GM18508 (cell line): ENCODE measurements around the gene CAPZB.
"Not testable (repeated sequence)": the region's sequence is repeated elsewhere in the genome, so short reads cannot be mapped to it uniquely, and the experiment has no call there.

ENCODE experiments used
- ATAC-seq: cut with Tn5 transposase; IDR thresholded peaks from one replicate; pipeline ENCODE4 v1.9.1; 2021; ENCODE audit warnings: moderate number of reproducible peaks; ENCODE audit not compliant: insufficient read depth, unreplicated experiment

Gene CAPZB

GRCh38 chr1:19485362-19486187 lies at the start of gene CAPZB:
TSS of gene CAPZB (minus strand) at chr1:19485539. CDS start at chr1:19485438, 101 bp downstream.
- no peak for ATAC-seq

GRCh38 chr1:19534281-19534680 lies 48.9 kb upstream of the CAPZB start:
- no peak for ATAC-seq

- ATAC-seq, result no peak
Measured at GRCh38 chr1:19533626-19534025, 48.3 kb upstream of the CAPZB start.

DNA sequence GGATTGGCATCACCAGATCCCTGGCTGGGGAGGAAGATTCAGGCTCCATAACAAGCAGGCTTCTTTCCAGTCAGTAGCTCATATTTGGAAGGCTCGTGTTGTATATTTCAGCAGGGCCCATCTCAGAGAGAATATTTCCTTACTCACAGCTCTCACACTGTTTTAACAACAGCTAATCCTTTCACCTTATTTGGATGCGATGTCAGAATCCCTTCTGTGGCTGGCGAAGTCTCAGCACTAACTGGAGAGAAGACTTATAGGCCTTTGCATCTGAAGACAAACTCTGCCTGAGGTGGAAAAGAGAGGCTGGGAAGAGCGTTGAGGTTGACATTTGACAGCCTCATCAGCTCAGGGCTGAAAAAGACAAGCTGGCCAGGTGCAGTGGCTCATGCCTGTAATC lies 47.2 kb upstream of the CAPZB start:
- no peak for ATAC-seq

DNA sequence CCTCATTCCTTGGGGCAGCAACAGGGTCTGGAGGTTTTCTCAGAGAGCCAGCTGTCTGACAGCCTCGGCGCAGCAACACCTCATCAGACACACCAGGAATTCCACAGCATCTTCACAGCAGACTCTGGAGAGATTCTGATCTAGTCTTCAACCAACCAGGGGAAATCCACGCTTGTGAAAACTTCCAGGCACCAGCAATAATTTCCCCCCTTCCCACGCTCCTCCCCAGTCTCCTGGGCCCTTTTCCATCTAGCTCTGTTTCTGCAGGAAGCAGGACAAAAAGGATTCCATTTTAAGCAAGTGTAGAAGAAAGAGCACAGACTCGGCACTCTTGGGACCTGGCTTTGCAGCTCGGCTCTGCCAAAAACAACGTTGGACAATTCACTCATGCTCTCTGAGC lies 44.3 kb upstream of the CAPZB start:
- ATAC-seq, result no peak

GRCh38 chr1:19528438-19528837 lies 43.1 kb upstream of the CAPZB start:
- no peak for ATAC-seq

DNA sequence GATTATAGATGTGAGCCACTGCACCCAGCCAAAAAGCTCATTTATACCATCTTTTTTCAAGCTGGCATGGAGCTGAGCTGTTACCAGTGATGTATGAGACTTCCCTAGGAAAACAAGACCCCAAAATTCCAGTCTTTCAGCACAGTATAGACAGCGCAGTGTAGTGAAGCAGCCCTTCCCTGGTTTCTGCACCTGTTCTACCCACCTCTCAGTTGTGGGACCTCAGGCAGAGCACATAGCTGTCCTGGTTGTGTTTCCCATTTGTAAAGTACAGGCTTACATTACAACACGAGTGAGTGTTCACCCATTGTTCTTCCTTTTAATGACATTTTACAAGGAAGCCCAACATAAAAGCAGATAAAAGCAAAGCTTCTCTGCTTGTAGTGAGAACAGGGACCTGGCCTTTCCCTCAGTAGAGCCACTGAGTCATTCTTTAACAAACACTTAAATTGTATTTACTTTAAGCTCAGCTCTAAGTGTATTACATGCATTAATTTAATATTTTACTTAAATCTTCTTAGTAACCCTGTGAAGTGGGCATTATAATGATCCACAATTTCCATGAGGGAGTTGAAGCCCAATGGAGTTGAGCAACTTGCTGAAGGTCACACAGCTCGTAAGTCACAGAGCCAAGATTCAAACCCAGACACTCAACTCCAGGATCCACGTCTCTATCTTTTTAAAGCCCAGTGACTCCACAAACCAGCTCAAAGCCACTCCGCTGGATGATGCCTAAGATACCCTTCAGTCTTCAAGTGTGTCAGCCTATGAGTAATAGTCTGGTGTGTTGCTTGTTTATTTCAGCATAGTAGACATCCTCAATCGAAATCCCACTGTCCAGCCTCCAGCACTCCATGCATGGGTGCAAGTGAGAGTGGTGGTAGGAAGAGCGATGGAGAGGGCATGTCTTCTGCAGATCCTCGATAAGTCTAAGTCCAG lies 40.5 kb upstream of the CAPZB start:
- ATAC-seq, result no peak

DNA sequence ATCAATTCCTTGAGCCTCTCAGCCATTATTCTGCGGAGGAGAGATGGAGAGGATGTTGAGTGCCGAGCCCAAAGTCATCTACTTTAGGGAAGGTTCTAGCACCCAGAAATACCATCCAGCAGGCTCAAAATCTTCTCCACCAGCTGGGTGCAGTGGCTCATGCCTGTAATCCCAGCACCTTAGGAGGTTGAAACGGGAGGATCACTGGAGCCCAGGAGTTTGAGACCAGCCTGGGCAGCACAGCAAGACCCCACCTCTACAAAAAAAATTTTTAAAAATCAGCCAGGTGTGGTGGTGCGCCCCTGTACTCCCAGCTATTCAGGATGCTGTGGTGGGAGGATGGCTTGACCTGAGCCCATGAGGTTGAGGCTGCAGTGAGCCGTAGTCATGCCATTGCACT lies 39.5 kb upstream of the CAPZB start:
- ATAC-seq, result no peak

- not testable (repeated sequence) for ATAC-seq
Measured at GRCh38 chr1:19522570-19522969, 37.2 kb upstream of the CAPZB start.

DNA sequence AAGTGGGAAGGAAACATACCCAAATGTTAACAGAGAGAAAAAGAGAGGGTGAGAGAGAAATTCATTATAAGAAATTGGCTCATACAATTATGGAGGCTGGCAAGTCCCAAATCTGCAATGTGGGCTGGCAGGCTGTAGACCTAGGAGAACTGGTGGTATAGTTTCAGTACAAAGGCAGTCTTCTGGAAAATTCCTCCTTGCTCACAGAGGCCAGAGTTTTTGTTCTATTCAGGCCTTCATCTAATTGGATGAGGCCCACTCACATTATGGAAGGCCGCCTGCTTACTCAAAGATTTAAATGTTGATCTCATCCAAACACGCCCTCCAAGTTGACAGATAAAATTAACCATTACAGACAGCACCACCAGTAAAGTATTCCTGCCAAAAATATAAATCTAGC lies 36.1 kb upstream of the CAPZB start:
- ATAC-seq, result no peak

DNA sequence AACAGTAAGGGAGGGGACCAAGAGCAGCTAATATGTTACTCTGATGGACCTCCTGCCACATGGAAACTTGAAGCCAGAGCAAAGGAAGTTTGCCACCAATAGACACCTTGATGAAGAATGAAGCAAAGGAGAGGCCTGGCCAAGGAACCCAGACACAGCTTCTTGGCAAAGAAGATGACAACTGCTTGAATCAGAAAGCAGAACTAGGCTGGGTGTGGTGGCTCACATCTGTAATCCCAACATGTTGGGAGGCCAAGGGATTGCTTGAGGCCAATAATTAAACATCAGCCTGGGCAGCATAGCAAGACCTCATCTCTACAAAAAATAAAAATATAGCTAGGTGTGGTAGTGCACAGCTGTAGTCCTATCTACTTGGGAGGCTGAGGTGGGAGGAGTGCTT lies 31.7 kb upstream of the CAPZB start:
- no peak for ATAC-seq

- no peak for ATAC-seq
Measured at GRCh38 chr1:19515201-19515600, 29.9 kb upstream of the CAPZB start.

DNA sequence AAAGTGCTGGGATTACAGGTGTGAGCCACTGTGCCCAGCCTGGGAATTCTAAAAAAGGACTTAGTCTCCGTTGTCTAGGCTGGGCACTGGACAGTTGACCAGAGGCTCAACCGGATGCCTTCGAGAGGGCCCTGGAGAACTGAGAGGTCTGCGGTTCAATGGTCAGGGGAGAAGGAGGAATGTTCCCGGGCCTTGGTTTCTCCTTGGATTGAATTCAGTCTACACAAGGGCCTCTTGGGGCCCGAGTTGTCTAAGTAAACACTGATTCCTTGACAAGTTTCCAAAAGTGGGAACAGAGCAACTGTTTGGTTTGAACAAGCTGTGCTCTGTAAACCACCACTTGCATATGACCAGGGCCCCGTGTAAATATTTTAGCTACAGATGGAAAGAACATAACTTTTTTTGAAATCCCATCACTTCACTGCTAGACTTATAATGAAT lies 29.1 kb upstream of the CAPZB start:
- no peak for ATAC-seq

- no peak for ATAC-seq
Measured at GRCh38 chr1:19512545-19512944, 27.2 kb upstream of the CAPZB start.

DNA sequence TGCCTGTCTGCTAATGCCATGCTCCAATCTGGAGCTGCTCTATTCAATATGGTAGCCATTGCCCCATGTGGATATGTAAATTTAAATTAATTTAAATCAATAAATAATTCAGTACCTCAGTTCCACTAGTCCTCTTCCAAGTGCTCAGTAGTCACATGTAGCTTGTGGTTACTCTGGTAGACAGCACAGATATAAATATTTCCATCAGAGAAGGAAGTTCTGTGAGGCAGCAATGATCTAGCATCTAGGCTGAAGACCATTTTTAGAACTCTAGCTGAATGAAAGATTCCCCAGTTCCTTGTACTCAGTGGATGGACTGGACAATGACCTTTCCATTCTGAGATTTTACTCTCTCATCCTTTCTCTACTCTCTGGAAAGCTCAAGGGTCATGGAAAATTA lies 25.8 kb upstream of the CAPZB start:
- ATAC-seq, result no peak

- not testable (repeated sequence) for ATAC-seq
Measured at GRCh38 chr1:19509647-19510046, 24.3 kb upstream of the CAPZB start.

- ATAC-seq, result no peak
Measured at GRCh38 chr1:19507516-19507915, 22.2 kb upstream of the CAPZB start.

DNA sequence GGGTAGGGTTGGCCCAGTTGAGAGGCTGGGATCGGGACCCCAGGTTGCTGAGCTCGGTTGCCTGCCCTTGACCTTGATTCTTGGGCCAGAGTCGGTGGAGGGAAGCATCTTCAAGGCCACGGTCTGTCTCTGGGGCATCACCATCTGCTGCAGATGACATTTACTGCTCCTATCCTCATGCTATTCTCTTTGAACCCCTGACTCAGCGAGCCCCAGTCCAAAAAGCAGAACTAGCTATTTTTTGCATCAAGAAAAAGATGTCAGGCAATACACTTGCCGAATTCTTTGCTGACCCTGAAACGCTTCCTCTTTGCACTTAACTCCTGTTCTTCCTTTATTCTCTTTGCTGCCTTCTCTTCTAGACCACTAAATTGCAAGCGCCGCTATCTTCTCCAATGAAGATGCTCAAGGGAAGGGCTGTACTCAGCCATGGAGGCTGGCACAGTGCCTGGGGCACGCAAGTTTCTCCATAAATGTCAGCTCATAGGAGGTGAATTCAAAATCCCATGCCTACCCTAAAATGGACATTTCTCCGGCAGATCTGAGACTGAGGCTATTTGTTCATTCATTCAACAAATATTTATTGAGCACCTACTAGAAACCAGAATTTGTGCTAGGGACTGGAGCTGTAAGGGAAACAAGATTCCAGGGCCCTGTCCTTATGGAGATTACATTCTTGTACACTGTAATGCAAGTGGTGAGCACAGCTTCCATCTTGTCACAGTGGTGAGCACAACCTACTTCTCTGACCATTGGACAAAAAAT lies 20.5 kb upstream of the CAPZB start:
- ATAC-seq, result no peak

GRCh38 chr1:19504796-19505692 lies 19.7 kb upstream of the CAPZB start:
- ATAC-seq, result no peak
